Measurements from ENCODE around the gene SPACA7.

DNA sequence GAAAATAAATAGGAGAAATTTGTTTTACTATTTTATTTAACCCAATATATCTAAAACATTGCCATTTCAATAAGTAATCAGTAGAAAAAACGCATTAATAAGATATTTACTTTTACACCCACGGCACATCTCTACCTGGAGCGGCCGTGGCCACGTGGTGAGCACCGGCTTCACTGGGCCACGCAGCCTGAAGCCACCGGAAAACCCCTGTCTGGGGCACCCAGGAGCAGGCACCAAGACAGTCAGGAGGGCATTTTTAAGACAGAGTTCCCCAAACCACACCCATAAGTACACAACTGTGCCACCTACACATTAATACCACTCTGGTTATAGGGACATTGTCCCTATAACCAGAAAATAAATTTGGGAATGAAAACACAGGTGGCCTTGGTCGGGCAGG lies 80.9 kb downstream of the SPACA7 start:
- TF ChIP-seq CTCF (IDR thresholded peaks at IDR 0.05) (no peak), POLR2A (IDR thresholded peaks at IDR 0.05) (no peak)

Data from body of pancreas (tissue), 4 donors.